Cerebellar nuclear complex (tissue), 1 donor: ENCODE measurements around the gene ARHGAP8.
"Not testable (repeated sequence)": the region's sequence is repeated elsewhere in the genome, so short reads cannot be mapped to it uniquely, and the experiment has no call there.

Experiments used
- DNase-seq, 2 experiments: peaks; one replicate each; lab custom pipeline; 2025; lab: John Stamatoyannopoulos, UW

Gene ARHGAP8

DNA sequence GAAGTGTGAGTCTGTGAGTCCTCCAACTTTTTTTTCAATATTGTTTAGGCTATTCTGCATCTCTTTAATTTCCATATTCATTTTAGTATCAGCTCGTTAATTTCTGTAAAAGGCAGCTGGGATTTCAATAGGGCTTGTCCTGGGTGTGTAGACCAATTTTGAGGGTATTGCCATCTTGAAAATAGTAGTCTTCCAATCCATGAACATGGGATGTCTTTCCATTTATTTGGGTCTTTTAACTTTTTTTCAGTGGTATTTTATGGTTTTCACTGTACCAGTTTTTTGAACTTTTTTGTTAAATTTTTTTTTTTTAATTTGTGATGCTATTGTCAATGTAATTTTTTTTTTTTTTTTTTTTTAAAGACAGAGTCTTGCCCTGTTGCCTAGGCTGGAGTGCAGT lies 79.5 kb downstream of the ARHGAP8 start:
- DNase-seq = no peak

- no peak for DNase-seq
These were observed 81.7 kb downstream of the ARHGAP8 start for GRCh38 chr22:44834065-44834464.

- DNase-seq = no peak
These were observed 85.1 kb downstream of the ARHGAP8 start for GRCh38 chr22:44837481-44837880.

DNA sequence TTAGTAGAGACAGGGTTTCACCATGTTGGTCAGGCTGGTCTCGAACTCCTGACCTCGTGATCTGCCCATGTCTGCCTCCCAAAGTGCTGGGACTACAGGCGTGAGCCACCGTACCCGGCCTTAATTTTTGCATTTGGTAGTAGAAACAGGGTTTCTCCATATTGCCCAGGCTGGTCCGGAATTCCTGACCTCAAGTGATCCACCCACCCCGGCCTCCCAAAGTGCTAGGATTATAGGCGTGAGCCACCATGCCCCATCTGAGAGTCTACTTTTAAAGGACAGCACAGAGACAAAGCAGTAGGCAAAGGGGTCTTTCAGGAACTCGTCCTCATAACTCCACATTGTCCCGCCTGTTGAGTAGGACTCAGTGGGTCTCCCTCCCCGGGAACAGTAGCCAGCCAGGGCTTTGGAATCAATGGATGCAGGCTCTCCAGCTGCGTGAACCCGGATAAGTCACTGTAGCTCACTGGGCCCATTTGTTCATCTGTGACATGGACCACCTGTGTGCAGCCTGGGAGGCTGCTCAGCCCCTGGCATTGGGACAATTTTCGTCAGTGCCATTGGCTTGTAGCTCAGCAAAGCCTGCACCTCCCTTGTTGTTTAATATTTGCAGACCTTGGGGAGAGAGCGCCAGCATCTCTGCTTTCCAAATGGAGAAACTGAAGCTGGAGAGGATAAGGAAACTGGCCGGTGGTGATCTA lies 86.1 kb downstream of the ARHGAP8 start:
- no peak for DNase-seq

GRCh38 chr22:44839061-44839460 lies 86.7 kb downstream of the ARHGAP8 start:
- no peak for DNase-seq

DNA sequence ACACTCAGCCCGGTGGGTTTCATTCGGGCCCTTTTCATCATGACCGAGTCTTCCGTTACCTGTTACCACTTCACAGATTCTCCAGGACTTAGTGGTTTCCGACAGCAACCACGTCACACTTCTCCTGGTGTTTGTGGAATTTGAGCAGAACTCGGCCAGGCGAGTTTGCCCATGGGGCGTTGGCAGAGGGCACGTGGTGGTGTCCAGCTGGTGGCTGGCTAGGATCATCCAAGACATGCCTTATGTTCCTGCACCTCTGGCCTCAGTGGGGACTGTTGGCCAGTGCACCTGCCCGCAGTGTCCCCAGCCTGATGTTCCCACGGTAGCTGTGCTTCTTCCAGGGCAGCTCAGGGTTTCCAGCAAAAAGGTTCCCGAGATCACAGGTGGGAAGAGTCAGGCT lies 87.3 kb downstream of the ARHGAP8 start:
- no peak for DNase-seq

- DNase-seq = no peak
These were observed 88.4 kb downstream of the ARHGAP8 start for GRCh38 chr22:44840611-44841322.

GRCh38 chr22:44842417-44842816 lies 90.0 kb downstream of the ARHGAP8 start:
- DNase-seq = no peak

- DNase-seq = no peak
These were observed 92.8 kb downstream of the ARHGAP8 start for GRCh38 chr22:44845191-44845590.

DNA sequence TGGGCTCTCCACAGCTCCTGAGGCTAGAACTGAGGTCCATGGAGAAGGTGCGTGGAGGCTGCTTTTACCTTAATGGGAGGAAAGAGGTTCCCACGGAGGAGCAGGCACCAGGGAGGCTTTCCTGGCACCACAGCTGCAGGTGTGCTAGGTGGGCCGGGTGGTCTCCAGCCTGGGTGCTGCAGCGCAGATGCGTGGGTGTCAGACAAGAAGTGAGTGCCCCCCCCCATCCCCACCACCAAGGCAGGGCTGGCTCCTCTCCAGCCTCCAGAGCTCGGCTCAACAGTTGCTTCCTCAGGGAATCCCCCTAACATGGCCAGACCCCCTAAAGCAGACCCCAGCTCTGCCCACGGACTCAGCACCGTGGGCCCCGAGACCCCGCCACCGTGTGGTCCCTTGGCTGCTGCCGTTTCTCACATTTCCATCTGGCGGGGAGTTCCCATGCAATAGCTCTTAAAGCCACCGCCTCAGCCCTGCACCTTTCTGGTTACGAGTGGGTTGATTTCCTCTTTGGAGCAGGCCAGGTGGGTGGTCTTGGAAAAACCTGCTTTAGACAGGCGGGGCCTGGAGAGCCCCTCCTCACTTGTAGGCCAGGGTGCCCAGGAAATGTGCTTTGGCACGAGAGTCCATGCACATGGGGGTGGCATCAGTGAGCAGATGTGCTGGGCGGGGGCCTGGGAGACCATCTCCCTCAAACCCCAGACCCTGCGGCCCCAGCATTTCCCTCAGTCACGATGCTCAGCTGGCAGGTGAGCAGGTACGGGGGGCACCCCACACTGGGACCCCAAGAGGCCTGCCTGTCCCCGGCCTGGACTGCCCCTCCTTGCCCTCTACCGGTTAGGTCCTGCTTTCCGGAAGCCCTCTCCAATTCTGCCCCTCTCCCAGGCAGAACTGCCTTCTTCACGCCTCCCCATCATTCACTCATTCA lies 93.7 kb downstream of the ARHGAP8 start:
- no peak for DNase-seq

GRCh38 chr22:44846726-44847275 lies 94.4 kb downstream of the ARHGAP8 start:
- no peak for DNase-seq

DNA sequence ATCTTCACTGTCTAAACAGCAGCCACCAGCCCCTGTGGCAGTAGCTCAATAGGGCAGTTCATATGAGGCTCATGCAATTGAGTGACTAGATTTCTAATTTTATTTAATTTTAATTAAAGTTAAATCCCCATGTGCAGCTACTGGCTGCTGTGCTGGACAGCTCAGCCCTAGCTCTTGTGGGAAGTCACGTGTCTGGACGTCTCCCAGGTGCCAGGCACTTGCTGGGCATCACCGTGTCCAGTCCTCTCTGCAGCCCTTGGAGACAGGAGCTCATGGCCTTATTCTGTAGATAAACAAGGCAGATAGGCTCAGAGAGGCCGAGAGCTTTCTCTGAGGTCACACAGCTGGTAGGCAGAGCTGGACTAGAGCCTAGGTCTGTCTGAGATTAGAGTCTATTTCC lies 95.0 kb downstream of the ARHGAP8 start:
- DNase-seq = no peak

GRCh38 chr22:44847892-44848291 lies 95.5 kb downstream of the ARHGAP8 start:
- DNase-seq = no peak

GRCh38 chr22:44848296-44848741 lies 95.9 kb downstream of the ARHGAP8 start:
- no peak for DNase-seq

DNA sequence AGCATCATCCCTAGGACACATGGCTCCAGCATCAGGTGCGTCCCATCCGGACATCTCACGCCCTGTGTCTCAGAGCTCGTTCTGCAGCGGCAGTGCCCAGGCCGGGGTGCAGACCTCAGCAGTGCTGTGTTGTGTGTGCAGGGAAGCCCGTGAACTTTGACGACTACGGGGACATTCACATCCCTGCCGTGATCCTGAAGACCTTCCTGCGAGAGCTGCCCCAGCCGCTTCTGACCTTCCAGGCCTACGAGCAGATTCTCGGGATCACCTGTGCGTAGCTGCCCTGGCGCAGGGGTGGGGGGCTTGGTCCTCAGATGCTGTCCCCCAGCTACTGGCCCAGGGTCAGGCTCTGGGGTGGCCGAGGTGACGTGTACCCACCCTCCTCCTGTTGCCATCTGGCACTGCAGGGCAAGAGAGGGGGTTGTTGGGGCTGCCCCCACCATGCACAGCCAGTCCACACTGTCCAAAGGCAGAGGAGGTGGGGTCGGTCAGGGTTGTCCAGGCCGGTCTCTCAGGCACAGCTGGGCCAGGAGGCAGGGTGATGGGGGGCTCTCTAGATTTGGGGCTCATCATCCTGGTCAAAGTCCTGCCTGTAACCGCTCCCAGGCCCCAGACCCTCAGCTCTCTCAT lies 96.5 kb downstream of the ARHGAP8 start:
- DNase-seq = no peak

GRCh38 chr22:44850946-44851345 lies 98.6 kb downstream of the ARHGAP8 start:
- DNase-seq = no peak

DNA sequence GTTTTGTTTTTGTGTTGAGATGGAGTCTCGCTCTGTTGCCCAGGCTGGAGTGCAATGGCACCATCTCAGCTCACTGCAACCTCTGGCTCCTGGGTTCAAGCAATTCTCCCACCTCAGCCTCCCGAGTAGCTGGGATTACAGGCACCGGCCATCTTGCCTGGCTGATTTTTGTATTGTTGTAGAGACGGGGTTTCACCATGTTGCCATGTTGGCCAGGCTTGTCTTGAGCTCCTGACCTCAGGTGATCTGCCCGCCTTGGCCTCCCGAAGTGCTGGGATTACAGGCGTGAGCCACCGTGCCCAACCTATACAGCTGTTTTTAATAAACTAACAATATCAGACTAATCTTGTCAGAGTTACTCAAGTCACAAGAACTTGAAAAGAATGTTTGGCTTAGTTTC lies 102.3 kb downstream of the ARHGAP8 start:
- DNase-seq = not testable (repeated sequence)

DNA sequence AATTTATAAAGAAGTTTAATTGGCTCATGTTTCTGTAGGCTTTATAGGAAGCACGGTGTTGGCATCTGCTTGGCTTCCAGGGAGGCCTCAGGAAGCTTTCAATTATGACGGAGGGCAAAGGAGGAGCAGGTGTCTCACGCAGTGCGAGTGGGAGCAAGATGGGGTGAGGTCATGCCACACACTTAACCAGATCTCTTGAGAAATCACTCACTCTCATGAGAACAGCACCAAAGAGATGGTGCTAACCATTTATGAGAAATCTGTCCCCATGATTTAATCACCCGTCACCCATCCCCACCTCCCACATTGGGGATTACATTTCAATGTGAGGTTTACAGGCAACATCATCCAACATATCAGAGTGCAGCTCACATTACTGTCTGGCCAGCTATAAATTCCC lies 103.5 kb downstream of the ARHGAP8 start:
- DNase-seq = no peak

- DNase-seq = not testable (repeated sequence)
These were observed 106.4 kb downstream of the ARHGAP8 start for GRCh38 chr22:44858819-44859218.

GRCh38 chr22:44859641-44860040 lies 107.3 kb downstream of the ARHGAP8 start:
- no peak for DNase-seq

DNA sequence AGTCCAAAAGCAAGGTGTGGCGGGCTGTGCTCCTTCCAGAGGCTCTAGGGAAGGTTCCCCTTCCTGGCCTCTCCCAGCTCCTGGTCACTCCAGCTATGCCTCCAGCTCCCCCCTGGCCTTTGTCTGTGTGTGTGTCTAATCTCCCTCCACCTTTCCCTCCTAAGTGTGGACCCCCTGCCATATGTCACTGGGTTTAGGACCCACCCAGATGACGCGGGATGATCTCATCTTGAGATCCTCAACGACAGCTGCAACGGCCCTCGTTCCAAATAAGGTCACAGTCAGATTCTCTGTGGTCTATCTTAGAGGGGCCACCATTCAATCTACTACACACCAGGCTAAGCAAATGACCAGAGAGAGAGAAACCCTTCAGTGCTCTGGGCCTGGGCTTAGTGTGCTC lies 107.9 kb downstream of the ARHGAP8 start:
- DNase-seq = no peak

- DNase-seq = no peak
These were observed 108.9 kb downstream of the ARHGAP8 start for GRCh38 chr22:44861245-44861644.
